PC-3 (cell line): Measurements from ENCODE around the gene WDR48.

ENCODE experiments used
- EZH2phosphoT487 ChIP-seq: fragments of 300-600 bp; sonication (generic); IDR thresholded peaks from 2 replicates; pipeline ENCODE4 v1.6.1; 2018; ENCODE audit warnings: mild to moderate bottlenecking, antibody characterized with exemption, low read length, borderline replicate concordance
- TF ChIP-seq, protein P1 (sequence below): fragments of 300-600 bp; sonication (generic); conservative IDR thresholded peaks from 2 replicates; pipeline ENCODE4 v1.5.1; 2017; ENCODE audit warnings: antibody characterized with exemption, low read depth, mild to moderate bottlenecking, low read length

DNA sequence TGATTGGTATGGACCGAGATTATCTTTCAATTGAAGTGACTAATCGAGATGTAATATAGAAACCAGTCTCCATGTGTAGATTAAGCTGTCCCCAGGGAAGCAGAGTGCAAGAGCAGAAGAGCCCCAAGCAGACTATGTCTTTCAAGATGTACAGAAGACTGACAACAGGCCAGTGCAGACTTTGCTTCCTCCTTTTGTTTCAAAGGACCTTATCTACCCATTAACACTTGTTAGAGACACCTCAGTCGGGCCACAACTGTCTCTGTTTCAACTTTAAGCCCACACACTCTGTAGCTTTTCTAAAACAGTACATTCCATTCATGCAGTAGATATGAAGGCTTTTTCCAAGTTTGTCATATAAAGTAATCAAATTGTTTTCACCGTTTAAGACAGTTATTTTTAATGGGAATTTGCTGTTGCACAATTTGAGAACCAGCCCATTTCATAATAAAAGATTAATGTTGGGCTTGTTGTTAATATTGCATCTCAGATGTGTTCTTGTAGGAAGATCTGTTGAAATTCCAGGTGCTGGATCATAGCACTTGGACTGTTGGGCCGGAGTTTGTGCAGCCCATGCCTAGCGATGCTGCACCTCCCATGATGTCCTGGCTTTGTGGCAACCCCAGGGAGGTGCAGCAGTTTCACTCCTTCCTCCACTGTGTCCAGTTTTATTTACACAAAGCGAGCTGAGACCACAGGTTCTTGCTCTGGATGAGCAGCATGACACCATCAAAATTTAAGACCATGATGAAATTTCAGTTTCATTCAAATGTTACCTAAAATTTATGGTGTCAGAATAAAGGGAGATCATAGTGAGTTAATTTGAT lies 43.2 kb downstream of the WDR48 start:
- TF ChIP-seq, protein P1, sequence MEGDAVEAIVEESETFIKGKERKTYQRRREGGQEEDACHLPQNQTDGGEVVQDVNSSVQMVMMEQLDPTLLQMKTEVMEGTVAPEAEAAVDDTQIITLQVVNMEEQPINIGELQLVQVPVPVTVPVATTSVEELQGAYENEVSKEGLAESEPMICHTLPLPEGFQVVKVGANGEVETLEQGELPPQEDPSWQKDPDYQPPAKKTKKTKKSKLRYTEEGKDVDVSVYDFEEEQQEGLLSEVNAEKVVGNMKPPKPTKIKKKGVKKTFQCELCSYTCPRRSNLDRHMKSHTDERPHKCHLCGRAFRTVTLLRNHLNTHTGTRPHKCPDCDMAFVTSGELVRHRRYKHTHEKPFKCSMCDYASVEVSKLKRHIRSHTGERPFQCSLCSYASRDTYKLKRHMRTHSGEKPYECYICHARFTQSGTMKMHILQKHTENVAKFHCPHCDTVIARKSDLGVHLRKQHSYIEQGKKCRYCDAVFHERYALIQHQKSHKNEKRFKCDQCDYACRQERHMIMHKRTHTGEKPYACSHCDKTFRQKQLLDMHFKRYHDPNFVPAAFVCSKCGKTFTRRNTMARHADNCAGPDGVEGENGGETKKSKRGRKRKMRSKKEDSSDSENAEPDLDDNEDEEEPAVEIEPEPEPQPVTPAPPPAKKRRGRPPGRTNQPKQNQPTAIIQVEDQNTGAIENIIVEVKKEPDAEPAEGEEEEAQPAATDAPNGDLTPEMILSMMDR, result no peak
- TF ChIP-seq EZH2phosphoT487, result no peak
